ENCODE results near the gene TCP11. TPM values are rescaled to one million over a fixed set of nuclear protein-coding genes. Genes with fewer than 3 reads are reported as not detected.

TCP11 gene
- total RNA-seq, 2 experiments from 2014 or later: not detected

DNA sequence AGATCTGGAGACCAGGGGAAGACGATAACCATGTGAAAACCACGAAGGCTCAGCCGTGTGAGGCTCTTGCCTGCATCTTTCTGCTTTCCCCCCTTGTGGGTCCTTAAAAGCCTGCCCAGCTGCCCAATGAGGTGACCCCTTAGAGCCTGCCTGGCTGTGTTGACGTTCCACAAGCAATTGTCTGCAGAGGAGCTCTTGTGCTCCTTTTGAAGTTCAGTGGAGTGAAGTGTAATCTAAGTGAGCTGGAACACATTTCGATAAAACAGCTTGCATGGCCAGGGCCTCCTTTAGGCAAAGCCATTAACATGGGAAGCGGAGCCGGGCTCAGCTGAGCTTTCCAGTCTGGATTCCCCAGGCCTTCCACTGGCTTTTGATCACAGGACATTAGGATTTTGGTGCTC lies 27.3 kb upstream of the TCP11 start:
- intact Hi-C loops (cut with micrococcal nuclease): no loop called here
- ChIA-PET POLR2A (no interaction called here), CTCF (no interaction called here)
- peaks cover 2% of the 10 kb centered on the region for H3K27me3 Mint-ChIP-seq
- no peak for DNase-seq
- H3K4me1 Mint-ChIP-seq (ENCODE audit: low read depth): peaks cover 11% of the 10 kb centered on the region
- peaks cover 5% of the 10 kb centered on the region for H3K9me3 Mint-ChIP-seq
- no peaks in the 10 kb centered on the region for H3K36me3 Mint-ChIP-seq
- no peak overlapping the region for H3K4me3 Mint-ChIP-seq
- H3K27ac Mint-ChIP-seq: no peak overlapping the region

GRCh38 chr6:35167505-35167904 lies 26.4 kb upstream of the TCP11 start:
- H3K27ac Mint-ChIP-seq: no peak overlapping the region
- H3K4me1 Mint-ChIP-seq (ENCODE audit: low read depth): peaks cover 8% of the 10 kb centered on the region
- intact Hi-C loops (cut with micrococcal nuclease): no loop called here
- DNase-seq: no peak
- POLR2A ChIA-PET: no interaction called here
- H3K4me3 Mint-ChIP-seq: no peak overlapping the region
- CTCF ChIA-PET: interaction anchor here (1.3 kb wide), 1 partner anchor 39 kb away, joined by 3 read pairs; no protein-coding TSS in a partner anchor
- H3K36me3 Mint-ChIP-seq: no peaks in the 10 kb centered on the region
- peaks cover 4% of the 10 kb centered on the region for H3K27me3 Mint-ChIP-seq
- H3K9me3 Mint-ChIP-seq: peaks cover 5% of the 10 kb centered on the region

DNA sequence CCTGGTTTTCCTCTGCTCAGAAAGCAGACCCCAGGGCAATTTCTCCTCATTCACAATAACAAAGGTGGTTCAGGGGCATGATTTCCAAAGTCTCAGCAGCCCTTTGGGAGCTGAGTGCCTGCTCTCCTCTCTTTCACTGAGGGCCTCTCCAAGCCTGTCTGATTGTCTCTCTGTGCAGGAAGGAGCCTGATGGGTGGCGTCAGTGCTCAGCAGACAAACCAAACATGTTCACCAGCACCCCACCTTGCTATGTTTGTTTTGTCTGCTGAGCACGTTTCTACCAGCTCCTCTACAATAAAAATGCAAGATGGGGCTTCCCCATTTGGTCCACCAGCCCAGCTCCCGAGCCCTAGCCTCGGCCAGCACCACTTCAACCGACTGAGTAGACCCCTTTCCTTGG lies 25.4 kb upstream of the TCP11 start:
- Mint-ChIP-seq H3K27me3 (peaks cover 5% of the 10 kb centered on the region), H3K9me3 (peaks cover 5% of the 10 kb centered on the region), H3K4me3 (no peak overlapping the region), H3K36me3 (no peaks in the 10 kb centered on the region), H3K4me1 (ENCODE audit: low read depth) (peaks cover 8% of the 10 kb centered on the region), H3K27ac (no peak overlapping the region)
- ChIA-PET CTCF (interaction anchor here (1.3 kb wide), 1 partner anchor 40 kb away, joined by 3 read pairs; no protein-coding TSS in a partner anchor), POLR2A (interaction anchor here (1.1 kb wide), 1 partner anchor 9 kb away, joined by 3 read pairs; no protein-coding TSS in a partner anchor)
- DNase-seq: no peak
- intact Hi-C loops (cut with micrococcal nuclease): no loop called here

- DNase-seq: no peak
- Mint-ChIP-seq H3K27ac (no peak overlapping the region), H3K27me3 (peaks cover 5% of the 10 kb centered on the region), H3K9me3 (peaks cover 5% of the 10 kb centered on the region), H3K36me3 (no peaks in the 10 kb centered on the region), H3K4me3 (no peak overlapping the region), H3K4me1 (ENCODE audit: low read depth) (peaks cover 8% of the 10 kb centered on the region)
- intact Hi-C loops (cut with micrococcal nuclease): no loop called here
- ChIA-PET CTCF (no interaction called here), POLR2A (interaction anchor here (1.1 kb wide), 1 partner anchor 9 kb away, joined by 3 read pairs; no protein-coding TSS in a partner anchor)
Measured at GRCh38 chr6:35166116-35166515, 25.0 kb upstream of the TCP11 start.

- intact Hi-C loops (cut with micrococcal nuclease): no loop called here
- H3K27me3 Mint-ChIP-seq: peaks cover 5% of the 10 kb centered on the region
- H3K27ac Mint-ChIP-seq: no peak overlapping the region
- POLR2A ChIA-PET: interaction anchor here (1.1 kb wide), 1 partner anchor 8 kb away, joined by 3 read pairs; no protein-coding TSS in a partner anchor
- DNase-seq: no peak
- H3K4me3 Mint-ChIP-seq: no peak overlapping the region
- H3K4me1 Mint-ChIP-seq (ENCODE audit: low read depth): peaks cover 7% of the 10 kb centered on the region
- H3K9me3 Mint-ChIP-seq: peaks cover 5% of the 10 kb centered on the region
- CTCF ChIA-PET: interaction anchor here (0.6 to 0.9 kb wide), 2 partner anchors 26 to 374 kb away, joined by 3 read pairs; partner anchors contain the start of gene BLTP3A
- no peaks in the 10 kb centered on the region for H3K36me3 Mint-ChIP-seq
Measured at GRCh38 chr6:35165630-35166071, 24.5 kb upstream of the TCP11 start.

GRCh38 chr6:35164868-35165267 lies 23.7 kb upstream of the TCP11 start:
- H3K4me3 Mint-ChIP-seq: no peak overlapping the region
- H3K4me1 Mint-ChIP-seq (ENCODE audit: low read depth): peaks cover 4% of the 10 kb centered on the region
- DNase-seq: no peak
- H3K27me3 Mint-ChIP-seq: peaks cover 5% of the 10 kb centered on the region
- no peak overlapping the region for H3K27ac Mint-ChIP-seq
- CTCF ChIA-PET: interaction anchor here (0.9 to 1.2 kb wide), 2 partner anchors 25 to 40 kb away, joined by 3 to 4 read pairs; no protein-coding TSS in a partner anchor
- H3K36me3 Mint-ChIP-seq: no peaks in the 10 kb centered on the region
- H3K9me3 Mint-ChIP-seq: peaks cover 5% of the 10 kb centered on the region
- intact Hi-C loops (cut with micrococcal nuclease): no loop called here
- POLR2A ChIA-PET: no interaction called here

- no peak for DNase-seq
- Mint-ChIP-seq H3K27ac (no peak overlapping the region), H3K4me1 (ENCODE audit: low read depth) (peaks cover 4% of the 10 kb centered on the region), H3K36me3 (no peaks in the 10 kb centered on the region), H3K9me3 (peaks cover under 1% of the 10 kb centered on the region), H3K27me3 (peaks cover 5% of the 10 kb centered on the region), H3K4me3 (no peak overlapping the region)
- intact Hi-C loops (cut with micrococcal nuclease): no loop called here
- ChIA-PET CTCF (interaction anchor here (1.2 kb wide), 1 partner anchor 41 kb away, joined by 4 read pairs; no protein-coding TSS in a partner anchor), POLR2A (no interaction called here)
Measured at GRCh38 chr6:35164277-35164676, 23.1 kb upstream of the TCP11 start.

GRCh38 chr6:35163836-35164235 lies 22.7 kb upstream of the TCP11 start:
- no peak overlapping the region for H3K4me3 Mint-ChIP-seq

DNA sequence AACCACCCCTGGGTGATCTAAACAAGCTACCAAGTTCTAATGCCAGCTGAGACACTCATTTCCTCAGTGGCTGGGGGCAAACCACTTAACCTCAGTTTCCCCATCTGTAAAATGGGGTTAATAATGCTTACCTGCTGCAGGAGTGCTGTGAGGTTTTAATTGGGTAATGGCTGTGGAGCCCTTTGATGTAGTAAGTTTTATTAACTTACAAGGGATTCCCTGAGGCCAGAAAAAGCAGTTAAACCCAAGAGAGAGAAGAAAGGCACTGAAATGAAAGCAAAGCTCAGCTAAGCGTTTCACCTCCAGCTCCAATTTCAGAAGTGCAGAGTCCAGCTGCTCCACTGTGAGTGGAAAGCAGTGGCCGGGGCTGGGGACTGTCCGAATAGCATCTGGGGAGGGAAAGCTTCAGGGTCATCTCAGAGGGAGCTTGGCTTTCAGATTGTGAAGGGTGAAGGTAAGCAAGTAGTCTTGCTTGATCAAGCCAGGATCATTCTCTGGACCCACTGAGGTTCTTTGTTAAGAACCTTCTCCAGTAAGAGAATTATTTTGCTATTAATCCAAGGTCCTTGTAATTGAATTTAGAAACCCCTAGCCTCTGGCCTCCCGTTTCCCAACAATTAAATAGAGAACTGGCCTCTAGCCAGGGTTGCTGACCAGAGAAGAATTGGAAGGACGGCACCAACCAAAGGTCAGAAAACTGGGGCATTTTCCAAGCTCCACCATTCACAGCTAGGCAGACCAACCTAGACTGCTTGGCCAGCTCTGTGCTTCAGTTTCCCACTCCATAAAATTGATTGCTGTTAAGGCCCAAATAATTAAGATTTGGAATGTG lies 20.9 kb upstream of the TCP11 start:
- no peak for DNase-seq
- H3K4me1 Mint-ChIP-seq (ENCODE audit: low read depth): peaks cover 4% of the 10 kb centered on the region
- H3K27me3 Mint-ChIP-seq: peaks cover 5% of the 10 kb centered on the region
- no peak overlapping the region for H3K27ac Mint-ChIP-seq
- ChIA-PET POLR2A (no interaction called here), CTCF (interaction anchor here (0.7 to 2.6 kb wide), 5 partner anchors 22 to 80 kb away, joined by 3 to 10 read pairs (median 4); no protein-coding TSS in a partner anchor)
- no peaks in the 10 kb centered on the region for H3K36me3 Mint-ChIP-seq
- intact Hi-C loops (cut with micrococcal nuclease): no loop called here
- H3K4me3 Mint-ChIP-seq: no peak overlapping the region
- H3K9me3 Mint-ChIP-seq: no peaks in the 10 kb centered on the region

More at GRCh38 chr6:35163836-35164235, 22.7 kb upstream of the TCP11 start:
- no peaks in the 10 kb centered on the region for H3K36me3 Mint-ChIP-seq
- CTCF ChIA-PET: interaction anchor here (1.2 kb wide), 1 partner anchor 41 kb away, joined by 4 read pairs; no protein-coding TSS in a partner anchor
- peaks cover 5% of the 10 kb centered on the region for H3K27me3 Mint-ChIP-seq
- no peak overlapping the region for H3K27ac Mint-ChIP-seq
- DNase-seq: no peak
- peaks cover 4% of the 10 kb centered on the region for H3K4me1 Mint-ChIP-seq (ENCODE audit: low read depth)
- POLR2A ChIA-PET: no interaction called here
- intact Hi-C loops (cut with micrococcal nuclease): no loop called here
- no peaks in the 10 kb centered on the region for H3K9me3 Mint-ChIP-seq

DNA sequence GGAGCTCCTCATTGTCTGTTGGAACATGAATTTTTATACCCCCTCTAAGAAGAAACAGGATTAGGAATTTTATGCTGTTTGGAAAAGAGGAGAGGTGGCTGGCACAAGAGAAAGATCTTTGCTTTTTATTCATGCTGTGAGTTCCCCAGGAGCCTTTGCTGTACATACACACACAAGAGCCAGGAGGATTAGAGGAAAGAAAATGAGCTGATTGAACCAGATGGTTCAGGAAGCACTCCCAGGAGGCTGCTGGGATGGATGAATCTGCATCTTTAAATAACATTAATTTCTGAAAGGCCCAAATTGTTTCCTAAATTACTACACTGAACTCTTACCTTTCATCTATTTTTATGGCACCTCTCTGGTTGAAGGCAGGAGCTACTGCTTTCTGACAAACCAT lies 20.1 kb upstream of the TCP11 start:
- CTCF ChIA-PET: interaction anchor here (1.0 to 2.6 kb wide), 3 partner anchors 44 to 80 kb away, joined by 4 to 10 read pairs (median 4); no protein-coding TSS in a partner anchor
- POLR2A ChIA-PET: no interaction called here
- DNase-seq: no peak
- H3K27ac Mint-ChIP-seq: no peak overlapping the region
- no peaks in the 10 kb centered on the region for H3K9me3 Mint-ChIP-seq
- peaks cover 4% of the 10 kb centered on the region for H3K4me1 Mint-ChIP-seq (ENCODE audit: low read depth)
- intact Hi-C loops (cut with micrococcal nuclease): no loop called here
- H3K27me3 Mint-ChIP-seq: peaks cover 5% of the 10 kb centered on the region
- H3K36me3 Mint-ChIP-seq: no peaks in the 10 kb centered on the region
- no peak overlapping the region for H3K4me3 Mint-ChIP-seq

- CTCF ChIA-PET: interaction anchor here (1.2 kb wide), 1 partner anchor 27 kb away, joined by 3 read pairs; no protein-coding TSS in a partner anchor
- Mint-ChIP-seq H3K27ac (no peak overlapping the region), H3K4me3 (no peak overlapping the region), H3K4me1 (ENCODE audit: low read depth) (peaks cover 4% of the 10 kb centered on the region), H3K36me3 (no peaks in the 10 kb centered on the region), H3K9me3 (no peaks in the 10 kb centered on the region), H3K27me3 (peaks cover 5% of the 10 kb centered on the region)
- no peak for DNase-seq
- intact Hi-C loops (cut with micrococcal nuclease): no loop called here
- POLR2A ChIA-PET: no interaction called here
Measured at GRCh38 chr6:35160642-35161041, 19.5 kb upstream of the TCP11 start.

DNA sequence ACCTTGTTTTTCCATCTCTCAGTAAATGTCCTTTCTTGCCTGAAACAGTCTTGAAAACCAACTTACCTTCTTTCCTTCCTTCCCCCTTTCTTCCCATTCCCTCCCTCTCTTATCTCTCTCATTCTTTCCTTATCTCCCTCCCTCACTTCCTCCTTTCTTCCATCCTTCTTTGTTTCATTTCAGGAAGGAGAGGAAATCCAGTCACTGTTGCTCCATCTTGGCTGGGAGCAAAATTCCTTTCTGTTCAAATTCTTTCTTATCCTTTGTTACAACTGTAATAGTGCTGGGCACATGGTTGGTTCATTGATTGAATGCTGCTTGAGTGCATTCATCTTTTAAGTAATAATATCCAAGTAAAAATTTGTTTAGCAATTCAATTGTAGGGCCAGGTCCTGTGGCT lies 17.4 kb upstream of the TCP11 start:
- Mint-ChIP-seq H3K36me3 (no peaks in the 10 kb centered on the region), H3K9me3 (no peaks in the 10 kb centered on the region), H3K4me3 (no peak overlapping the region), H3K4me1 (ENCODE audit: low read depth) (peaks cover 7% of the 10 kb centered on the region), H3K27ac (no peak overlapping the region), H3K27me3 (peaks cover 3% of the 10 kb centered on the region)
- no peak for DNase-seq
- CTCF ChIA-PET: no interaction called here
- POLR2A ChIA-PET: no interaction called here
- intact Hi-C loops (cut with micrococcal nuclease): no loop called here
